ENCODE results near the gene PITPNB.
A peak's percentile ranks its signal among the peaks of the same experiment; 100 is the strongest.

PITPNB gene

DNA sequence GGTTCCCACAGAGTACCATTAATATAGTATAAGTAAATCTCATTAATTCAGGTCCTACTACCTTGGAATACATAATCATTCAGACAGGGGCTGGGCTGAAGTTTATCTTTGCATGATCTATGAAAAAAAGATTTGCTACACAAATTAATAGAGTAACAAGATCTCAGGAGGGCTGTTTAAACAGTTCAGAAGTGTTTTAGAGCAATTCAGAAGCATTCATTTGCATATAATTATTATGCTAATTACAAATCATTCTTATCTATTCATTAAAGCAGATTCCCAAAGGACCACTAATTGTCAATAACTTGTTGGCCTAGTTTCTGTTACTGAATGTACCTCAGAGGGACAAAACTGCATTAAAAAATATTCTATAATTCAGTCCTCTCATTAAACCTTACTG lies 40.5 kb downstream of the PITPNB start:
- DNase-seq, result no peak

DNA sequence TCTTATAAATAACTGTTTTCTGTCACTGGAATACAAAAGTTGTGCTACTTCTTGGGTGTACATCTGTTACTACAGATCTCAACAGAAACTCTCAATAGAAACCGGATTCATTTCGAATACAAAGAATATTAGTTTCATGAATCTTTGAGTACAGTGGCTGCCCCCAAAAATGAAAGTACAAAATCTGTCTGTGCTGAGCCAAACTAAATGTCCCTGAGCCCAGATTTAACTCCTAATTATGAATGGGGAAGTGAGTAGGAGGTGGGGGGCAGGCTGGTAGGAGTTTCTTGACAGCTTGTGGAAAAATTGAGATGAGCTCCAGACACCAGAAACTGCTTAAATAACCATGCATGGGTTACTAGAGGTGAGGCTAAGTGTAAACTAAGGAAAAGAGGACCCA lies 41.6 kb downstream of the PITPNB start:
- no peak for DNase-seq

DNA sequence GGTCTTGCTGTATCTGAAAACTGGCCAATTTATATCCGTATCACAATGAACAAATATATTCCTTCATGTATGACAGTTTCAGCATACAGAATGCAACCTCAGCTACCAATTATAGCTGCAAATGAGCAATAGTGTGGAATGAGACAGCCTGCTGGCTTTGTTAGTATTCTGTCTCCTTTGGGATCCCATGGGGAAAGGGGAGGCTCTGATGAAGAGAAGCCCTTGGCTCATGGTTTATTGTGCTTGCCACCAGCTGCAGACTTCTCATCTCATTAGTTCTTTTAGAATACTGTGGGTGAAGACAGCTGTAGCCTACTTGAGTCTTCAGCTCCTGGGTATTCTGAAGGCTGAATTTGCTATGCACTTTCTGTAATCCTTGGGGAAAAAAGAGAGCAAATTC lies 42.4 kb downstream of the PITPNB start:
- DNase-seq, result no peak

DNA sequence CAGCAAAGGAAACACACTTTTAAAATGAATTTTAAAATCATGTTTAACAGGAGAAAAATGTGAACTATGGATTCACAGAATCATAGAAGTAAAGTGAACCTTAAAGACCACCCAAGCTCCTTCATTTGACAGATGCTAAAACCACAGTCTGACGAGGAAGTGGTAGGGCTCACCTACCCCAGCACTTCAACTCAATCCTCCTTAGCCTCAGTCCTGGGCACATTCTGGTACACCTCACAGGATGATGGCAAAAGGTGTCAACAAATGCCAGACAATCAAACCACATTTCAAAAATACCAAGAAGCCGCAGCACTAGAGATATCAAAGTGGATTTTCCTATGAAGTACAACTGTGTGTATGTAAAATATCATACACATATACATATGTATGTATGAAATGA lies 43.1 kb downstream of the PITPNB start:
- no peak for DNase-seq

DNA sequence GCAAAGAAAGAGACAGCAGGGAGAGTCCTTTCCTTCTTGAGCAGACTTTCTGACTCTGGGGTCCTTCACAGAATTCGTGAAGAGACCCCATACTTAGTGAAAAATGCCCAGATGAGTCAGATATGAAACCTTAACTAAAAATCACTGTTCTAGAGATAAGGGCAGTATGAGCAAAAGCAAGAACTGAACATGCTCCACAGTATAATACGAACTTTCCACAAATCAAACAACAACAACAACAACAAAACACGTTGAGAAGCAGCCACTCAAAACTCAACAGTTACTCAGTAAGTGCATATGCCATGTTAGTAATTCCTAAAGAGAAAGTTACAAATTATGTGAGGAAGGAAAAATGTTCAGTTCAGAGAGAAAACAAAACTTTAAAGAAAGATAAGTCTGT lies 44.3 kb downstream of the PITPNB start:
- no peak for DNase-seq

DNA sequence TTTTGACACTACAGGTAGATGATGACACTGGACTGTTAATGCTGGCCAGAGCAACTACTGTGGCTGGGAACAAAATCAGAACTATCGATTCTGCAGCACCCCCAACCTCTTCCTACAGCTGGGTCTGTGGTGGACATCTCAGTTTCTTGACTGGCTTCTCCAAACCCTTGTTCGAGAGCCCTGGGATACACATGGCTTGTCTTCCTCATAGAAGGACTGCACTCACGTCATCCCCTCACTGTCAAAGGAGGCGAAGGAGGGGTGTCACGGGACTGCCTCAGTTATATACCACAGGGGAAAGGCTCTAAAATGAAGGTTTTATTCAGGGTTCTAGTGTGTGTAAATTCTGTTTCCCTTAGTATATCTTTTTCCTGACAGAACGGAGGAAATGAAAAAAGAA lies 44.9 kb downstream of the PITPNB start:
- DNase-seq, result no peak

DNA sequence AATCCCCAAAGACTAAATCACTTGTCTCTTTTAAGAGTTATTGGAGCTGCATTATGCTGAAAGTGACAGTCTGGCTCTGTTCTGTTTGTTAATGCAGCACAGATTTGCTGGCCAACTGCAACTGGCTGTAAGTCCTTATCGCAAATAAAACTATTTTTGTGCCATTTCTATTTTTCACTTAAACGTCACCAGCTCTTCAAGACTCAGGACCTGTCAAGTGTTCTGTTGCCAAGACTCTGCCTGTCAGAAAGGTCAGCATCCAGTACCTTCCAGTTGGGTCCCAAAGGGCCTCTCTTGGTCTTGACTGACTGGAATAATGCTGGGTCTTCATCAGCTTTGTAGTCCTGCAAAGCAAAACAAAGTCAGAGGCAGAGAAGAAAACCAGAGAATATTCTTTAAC lies 45.6 kb downstream of the PITPNB start:
- no peak for DNase-seq

DNA sequence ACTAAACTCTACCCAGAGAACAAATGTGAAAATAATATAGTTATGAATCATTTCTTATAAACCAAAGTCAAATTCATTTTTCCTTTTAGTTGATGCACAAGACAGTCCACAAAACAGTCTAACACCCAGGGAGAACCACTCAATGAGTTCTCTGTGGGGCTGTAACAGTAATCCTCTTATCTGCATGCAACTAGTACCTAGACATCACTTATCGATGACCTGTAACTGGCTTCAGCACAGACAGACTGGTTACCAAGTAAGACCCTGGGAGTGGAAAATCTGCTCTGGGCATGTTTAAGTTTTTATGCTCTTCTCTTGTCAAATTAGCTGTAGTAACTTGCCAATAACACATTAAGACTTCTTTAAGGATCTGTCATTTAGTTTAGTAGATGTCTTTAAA lies 46.6 kb downstream of the PITPNB start:
- no peak for DNase-seq

DNA sequence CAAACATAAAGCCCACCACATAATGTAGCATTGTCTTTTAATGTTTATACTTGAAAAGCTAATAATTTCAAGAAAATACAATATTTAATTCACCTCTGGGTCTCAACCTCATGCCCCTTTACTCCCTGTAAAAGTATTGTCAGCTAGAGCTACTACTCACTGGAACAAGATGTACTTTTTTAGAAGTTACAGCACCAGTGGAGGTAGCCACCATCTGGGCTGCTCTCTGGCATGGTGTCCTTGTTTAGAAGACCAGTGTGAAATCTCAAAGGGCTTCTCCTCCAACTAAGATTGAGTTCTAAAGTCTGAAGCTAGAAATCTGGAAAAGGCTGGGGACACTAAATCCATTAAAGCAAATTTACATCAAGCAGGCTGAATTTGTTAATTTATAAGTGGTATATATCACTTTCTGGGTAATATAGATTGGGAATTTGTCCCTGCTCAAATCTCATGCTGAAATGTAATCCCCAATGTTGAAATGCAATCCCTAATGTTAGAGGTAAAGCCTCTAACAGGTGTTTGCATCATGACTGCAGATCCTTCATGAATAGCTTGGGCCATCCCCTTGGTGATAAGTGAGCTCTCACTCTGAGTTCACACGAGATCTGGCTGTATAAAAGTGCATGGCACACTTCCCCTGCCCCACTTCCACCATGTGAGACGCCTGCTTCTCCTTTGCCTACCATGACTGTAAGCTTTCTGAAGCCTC lies 47.6 kb downstream of the PITPNB start:
- DNase-seq, result no peak

DNA sequence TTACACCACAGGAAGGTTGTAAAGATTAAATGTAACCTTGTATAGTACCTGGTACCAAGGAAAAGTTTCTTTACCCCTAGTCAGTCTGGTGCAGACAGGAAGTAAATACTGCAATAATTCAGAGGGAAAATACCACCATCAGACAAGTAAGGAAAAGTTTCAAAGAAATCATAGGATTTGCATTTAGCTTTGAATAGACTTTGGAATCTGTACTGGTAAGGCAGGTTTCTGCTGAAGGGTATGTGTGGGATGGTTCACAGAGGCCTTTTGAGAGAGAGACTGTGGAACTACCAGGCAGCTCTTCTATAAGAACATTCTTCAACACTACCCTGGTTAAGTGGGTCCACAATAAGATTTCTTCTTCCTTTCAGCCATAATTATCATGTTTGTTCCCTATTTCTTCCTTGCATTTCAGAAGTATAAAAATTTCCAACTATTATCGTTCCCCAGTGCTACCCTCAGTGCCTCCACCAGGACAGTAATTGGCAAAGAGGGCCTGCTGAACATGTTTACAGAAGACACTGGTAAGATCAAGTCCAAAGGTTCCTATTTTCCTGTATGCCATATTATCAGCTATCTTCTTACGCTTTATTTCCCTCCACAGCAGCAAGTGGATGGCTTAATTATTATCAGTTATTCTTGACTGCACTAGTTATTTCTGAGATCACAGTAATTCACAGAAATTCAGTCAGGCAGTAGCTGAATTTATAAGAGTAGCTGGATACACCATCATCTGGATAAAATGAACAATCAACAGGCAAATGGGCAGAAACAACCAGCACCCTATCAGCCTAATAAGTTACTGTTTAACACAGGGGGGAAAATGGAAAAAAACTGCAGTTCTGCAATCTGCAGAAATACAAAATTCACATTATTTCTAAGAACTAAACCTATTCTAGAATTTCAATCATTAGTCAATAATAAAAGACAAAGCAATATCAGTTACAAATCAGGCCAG lies 48.5 kb downstream of the PITPNB start:
- DNase-seq, result peak; percentile 8

DNA sequence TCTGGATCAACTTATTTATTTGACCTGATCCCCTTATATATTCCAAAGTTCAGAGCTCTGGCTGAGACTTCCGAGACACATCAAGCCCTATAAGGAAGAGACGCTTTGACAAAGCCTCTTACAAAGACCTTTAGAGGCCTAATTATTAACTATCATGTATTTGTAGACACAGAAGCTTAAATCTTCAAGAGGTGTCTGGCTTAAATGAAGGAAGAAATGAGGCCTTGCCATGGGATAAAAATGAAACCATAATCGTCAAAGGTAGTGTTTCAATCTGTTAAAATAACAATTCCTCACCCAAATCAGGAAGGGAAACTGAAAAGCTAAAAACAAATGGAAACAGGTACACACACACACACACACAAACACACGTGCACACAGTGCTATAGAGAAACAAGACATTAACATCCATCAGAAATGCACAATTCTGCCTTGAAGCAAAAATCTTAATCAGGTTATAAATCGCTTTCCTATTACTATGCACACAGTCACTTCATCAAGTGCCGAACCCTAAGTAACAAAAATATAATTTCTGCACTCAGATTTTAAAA lies 50.2 kb downstream of the PITPNB start:
- peak; percentile 12 for DNase-seq

DNA sequence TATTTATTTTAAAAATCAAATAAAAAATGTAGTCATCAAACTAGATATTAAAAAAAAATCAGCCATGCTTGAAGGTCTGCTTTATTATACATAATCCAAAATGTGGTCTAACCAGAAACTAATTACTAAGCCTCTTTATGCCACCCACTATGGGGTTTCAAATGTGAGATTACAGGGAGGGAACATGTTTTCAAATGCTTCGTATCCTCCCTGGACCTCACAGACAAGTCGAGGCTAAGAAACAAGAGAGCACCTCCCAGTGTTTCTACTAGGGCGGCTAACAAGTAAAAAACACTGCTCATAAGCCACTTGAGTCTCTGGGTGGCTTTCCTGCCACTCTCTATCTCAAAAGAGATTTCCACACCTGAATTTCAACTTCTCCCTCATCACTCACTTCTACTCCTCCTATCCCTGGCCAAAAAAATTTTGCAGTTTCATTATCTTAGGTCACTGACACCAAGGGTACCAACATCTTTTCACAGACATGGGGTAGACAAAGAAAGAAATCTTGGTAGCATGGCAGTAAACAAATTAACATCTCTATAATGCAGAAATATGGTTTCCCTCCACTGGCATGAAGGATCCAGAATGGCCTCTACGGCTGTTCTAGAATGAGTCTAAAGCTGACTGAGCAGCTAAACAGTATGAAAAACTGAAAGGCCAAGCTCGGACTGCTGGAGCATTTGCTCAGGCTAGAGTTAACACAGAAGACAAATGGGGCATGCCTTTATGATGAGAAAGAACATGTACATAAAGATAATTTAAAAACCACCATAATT lies 50.9 kb downstream of the PITPNB start:
- peak; percentile 11 for DNase-seq

DNA sequence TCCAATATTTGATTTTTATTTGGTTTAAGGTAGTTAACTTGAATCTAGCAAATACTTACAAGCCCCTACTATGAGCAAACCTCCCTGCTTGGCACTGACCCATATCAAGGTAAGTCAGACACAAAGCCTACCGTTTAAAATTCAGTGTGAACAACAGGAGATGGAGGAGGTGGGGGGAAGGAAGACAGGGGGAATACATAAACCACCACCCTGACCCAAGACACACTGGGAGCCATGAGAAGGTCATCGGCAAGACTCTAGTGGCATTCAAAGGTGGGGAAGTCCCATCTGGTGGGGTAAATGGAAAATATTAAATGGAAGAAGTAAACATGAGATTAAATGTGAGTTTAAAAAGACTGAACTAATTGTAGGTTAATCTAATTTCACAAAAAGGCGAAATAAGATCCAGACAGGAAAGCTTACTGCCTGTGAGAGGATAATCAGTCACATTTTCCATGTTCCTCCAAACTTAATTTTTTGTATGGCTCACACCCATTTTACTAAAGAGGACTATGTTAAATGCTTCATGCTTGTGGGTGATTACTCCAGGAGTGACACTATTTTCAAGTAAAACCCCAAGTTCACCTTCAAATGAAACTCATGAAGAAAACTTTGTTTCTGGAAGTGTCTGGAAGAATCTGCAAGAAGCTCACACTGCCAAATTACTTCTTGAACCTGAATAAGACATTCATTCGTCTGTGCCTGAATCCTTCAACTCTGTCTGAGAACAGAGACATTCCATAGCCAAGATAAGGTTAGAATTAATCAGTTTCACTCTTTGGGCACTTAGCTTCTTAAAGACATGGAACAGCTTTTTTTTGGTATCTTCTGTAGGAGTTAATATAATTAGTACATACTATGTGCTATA lies 51.7 kb downstream of the PITPNB start:
- DNase-seq, result no peak

DNA sequence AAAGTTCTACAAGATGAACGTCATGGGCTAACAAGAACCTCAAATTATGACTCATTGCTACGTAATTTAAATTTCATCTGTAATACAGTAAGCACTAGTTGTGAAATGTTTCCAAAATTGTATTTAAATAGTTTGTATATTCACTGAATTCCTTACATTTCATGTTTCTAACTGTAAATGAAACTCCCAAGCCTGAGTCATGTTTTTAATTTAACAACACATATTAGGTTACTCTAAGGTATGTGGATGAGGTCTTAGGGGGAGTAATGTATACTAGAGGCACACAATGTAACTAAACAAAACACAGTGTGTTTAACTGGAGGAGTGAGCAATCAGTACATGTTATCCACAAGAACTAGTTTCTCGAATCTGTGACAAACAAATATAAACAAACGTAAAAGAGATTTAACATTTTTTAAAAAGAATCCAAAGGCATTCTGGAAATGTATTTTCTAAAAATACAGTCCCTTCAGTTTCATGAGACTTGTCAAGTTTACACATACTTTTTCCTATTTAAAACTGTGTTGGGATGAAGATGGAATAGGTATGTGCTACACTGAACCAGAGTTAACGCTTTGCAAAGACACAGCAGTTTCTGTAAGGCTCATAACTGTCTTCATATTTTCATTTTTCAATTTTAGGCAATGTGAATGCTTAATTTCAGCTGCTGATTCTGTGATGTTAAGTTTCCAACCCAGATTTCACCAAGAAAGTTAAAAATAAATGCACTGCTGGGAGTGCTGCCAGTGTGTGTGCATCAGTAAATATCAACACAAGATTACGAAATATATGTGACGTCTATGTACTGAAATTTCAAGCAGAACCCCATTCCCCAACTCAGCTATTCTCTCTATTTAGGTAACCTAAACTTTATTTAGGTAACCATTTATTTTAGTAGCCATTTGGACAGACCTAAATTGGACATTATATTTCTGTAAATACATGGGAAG lies 52.6 kb downstream of the PITPNB start:
- DNase-seq, result peak; percentile 6

DNA sequence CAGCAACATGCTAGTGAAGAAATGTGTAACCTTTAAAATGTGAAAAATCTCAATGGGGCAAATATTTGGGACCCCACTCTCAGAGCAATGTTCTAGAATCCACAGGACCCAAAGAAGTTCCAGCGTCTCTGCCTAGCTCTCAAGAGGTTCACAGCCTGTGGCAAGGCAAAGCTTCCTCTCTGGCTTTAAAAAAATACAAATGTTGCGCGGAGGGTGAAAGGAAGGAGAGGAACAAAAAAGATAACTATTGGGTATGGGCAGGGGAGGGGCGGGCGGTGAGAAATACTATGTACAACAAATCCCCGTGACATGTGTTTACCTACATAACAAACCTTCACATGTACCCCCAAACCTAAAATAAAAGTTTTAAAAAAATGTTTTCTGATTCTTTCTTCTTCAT lies 53.6 kb downstream of the PITPNB start:
- no peak for DNase-seq

DNA sequence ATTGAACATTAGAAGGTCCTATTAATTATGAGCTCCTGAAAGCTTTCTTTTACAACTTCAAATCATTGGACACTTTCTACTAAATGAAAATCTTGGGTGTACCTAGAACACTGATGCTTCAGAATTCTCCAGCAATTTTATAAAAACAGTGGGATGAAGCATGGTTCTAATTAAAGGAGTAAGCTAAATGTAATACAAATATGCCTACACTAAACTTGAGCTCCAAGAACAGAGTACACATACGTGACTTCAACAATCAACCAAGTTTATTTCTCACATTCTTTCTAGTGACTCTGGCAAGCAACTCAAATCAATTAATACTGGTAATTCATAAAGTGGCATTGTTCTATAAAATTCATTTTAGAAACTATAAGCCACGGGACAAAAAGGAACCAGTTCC lies 55.5 kb downstream of the PITPNB start:
- no peak for DNase-seq

DNA sequence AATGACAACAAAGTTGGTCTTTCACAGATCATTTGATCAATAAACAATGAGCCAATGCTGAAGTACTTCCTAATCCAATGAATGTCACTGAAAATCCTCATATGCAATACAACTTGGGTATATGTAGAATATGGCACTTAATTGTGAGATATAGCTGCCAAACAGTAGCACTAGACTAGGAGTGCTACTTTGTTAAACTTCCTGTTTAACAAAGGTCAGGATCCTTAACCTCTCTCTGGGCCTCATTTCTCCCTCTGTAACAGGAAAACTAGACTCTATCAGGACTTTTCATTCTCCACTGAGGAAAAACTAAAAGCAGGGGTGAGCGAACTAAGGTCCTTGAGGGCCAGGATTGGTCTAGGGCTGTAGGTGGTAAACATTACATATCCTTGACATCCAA lies 56.1 kb downstream of the PITPNB start:
- no peak for DNase-seq

DNA sequence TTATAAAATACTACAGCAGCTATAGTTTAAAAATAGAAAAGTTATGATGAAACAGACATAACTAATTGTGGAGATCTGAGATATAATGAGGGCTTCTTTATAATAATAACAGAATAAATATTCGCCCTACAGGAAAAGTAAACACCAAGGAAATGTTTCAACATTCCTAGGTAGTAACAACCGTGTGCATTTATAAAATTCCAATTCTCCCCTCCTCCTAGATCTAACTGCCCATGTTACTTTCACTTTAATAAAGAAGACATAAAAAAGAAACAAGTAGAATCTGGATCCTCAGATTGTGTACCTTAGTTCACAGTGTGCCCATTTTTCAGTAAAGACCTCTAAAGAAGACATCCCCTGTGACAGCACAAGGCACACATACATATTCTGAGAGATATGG lies 59.7 kb downstream of the PITPNB start:
- DNase-seq, result no peak

DNA sequence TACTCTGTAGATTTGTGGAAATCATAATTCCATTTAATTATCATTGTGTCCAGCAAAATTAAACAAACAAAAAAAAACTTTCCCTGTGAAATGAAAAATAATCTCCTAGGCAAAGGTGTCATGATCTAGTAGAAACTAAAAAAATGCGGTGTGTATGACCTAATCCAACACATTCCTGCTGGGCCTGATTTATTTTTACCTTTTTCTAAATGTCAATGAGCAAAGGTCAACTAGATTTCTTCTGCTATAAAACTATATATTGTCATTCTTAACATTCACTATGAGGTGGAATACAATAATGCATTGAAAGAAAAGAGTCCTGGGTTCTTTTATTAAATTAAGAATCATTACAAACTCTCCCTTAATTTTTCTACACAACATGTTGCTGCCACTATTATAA lies 60.4 kb downstream of the PITPNB start:
- no peak for DNase-seq

DNA sequence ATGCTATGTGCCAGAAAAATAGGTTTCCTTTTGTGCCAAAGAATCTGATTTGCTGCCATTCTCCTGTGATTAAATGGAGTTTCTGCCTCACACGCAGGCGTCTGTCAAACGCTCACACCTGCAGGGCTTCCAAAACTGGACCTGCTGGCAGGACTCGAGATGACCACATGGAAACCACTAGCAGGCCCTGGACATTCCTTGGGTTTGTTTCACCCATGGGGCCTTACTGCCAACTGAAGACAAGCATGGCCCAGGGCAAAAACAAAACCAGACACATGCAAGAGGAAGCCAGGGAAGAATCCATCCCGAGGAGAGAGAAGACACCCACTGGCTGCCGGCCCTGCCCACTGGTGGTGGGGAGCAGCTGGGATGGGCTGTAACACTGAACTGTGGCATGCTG lies 61.6 kb downstream of the PITPNB start:
- no peak for DNase-seq

DNA sequence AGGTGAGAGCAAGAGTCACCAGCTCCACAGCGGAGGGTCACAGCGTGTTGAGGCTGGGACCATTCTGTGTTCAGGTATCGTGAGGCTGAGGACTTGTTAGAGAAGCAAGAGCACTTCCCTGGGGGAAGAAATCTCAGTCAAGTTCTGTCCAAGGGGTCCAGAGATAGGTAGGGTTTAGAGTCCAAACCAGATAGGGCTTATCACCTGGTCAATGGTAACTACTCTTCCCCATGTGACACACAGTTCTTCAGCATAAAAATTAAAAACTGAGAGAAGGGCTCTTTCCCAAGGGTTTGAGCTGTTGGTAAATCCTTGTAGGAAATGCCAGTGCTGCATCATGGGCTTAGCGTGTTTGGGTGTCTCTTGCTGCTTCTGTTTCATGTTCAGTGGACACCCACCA lies 62.7 kb downstream of the PITPNB start:
- DNase-seq, result no peak

All from DMS53 (cell line).